ENCODE measurements around the gene STX10. TPM values are rescaled to one million over a fixed set of nuclear protein-coding genes. Genes with fewer than 3 reads are reported as not detected.
A peak's percentile ranks its signal among the peaks of the same experiment; 100 is the strongest.

Gene STX10
- total RNA-seq, 1 experiment from 2014 or later, result 56.9 TPM

DNA sequence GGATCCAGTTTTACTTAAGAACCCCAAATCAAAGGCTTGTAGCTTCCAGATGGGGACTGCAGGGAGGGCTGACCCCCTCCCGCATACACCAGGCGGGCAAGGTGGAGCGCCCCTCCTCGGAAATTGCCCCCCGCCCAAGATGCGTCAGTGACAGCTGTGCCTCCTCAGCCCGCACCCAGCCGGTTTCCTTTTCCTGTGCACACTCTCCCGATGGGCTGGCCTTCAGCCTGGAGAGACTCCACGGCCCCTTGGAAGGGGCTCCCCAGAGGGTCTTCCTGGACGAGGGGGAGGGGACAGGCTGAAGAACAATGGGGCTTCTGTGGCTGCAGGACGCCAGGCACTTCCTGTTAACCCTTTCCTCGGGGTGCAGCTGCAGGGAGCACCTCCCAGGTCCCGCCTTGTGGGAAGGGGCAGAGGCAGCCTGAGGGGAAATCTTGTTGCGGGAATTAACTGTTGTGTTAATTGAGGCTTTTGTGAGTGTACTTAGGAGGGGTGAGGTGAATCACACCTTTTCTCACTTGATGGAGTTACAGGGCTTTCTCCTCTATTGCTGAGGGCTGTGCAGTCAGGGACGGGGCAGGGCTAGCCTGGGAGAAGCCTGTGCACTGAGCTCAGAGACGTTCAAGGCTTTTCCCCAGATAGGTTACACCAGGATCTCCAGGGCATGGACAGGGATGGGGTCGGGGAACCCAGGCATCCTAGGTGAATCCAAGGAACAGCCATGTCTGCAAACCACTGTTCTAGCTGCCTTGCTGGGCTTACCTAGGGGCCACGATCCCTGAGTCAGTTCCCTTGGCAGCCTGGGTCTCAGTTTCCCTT is 14.4 kb upstream of the STX10 start (continued):
- TF ChIP-seq, protein P1, sequence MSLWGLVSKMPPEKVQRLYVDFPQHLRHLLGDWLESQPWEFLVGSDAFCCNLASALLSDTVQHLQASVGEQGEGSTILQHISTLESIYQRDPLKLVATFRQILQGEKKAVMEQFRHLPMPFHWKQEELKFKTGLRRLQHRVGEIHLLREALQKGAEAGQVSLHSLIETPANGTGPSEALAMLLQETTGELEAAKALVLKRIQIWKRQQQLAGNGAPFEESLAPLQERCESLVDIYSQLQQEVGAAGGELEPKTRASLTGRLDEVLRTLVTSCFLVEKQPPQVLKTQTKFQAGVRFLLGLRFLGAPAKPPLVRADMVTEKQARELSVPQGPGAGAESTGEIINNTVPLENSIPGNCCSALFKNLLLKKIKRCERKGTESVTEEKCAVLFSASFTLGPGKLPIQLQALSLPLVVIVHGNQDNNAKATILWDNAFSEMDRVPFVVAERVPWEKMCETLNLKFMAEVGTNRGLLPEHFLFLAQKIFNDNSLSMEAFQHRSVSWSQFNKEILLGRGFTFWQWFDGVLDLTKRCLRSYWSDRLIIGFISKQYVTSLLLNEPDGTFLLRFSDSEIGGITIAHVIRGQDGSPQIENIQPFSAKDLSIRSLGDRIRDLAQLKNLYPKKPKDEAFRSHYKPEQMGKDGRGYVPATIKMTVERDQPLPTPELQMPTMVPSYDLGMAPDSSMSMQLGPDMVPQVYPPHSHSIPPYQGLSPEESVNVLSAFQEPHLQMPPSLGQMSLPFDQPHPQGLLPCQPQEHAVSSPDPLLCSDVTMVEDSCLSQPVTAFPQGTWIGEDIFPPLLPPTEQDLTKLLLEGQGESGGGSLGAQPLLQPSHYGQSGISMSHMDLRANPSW (CRISPR knock-in tag; conservative IDR thresholded peaks at IDR 0.05; ENCODE audit: low read depth), result no peak
- TF ChIP-seq ZNF232 (CRISPR knock-in tag; IDR thresholded peaks at IDR 0.05) (peak; percentile 92), ZNF423 (CRISPR knock-in tag; IDR thresholded peaks at IDR 0.05) (peak; percentile 99), SP1 (CRISPR knock-in tag; conservative IDR thresholded peaks at IDR 0.05) (peak; percentile 93), TEAD4 (CRISPR knock-in tag; IDR thresholded peaks at IDR 0.05) (no peak), SMAD4 (CRISPR knock-in tag; IDR thresholded peaks at IDR 0.05) (no peak), ZBTB21 (CRISPR knock-in tag; IDR thresholded peaks at IDR 0.05; ENCODE audit: borderline replicate concordance) (no peak), PRRX2 (CRISPR knock-in tag; IDR thresholded peaks at IDR 0.05) (peak; percentile 68; the same call in 1 of the 2 replicates), ZNF138 (CRISPR knock-in tag; conservative IDR thresholded peaks at IDR 0.05) (0 out of 2 replicates have a peak, but pooled peaks have one; percentile 48), EMX1 (CRISPR knock-in tag; IDR thresholded peaks at IDR 0.05) (no peak), NFATC4 (CRISPR knock-in tag; IDR thresholded peaks at IDR 0.05) (no peak; the same call in 1 of the 2 replicates)
- TF ChIP-seq, protein P2, sequence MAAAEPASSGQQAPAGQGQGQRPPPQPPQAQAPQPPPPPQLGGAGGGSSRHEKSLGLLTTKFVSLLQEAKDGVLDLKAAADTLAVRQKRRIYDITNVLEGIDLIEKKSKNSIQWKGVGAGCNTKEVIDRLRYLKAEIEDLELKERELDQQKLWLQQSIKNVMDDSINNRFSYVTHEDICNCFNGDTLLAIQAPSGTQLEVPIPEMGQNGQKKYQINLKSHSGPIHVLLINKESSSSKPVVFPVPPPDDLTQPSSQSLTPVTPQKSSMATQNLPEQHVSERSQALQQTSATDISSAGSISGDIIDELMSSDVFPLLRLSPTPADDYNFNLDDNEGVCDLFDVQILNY (CRISPR knock-in tag; IDR thresholded peaks at IDR 0.05), result peak; percentile 76
- TF ChIP-seq, protein P3, sequence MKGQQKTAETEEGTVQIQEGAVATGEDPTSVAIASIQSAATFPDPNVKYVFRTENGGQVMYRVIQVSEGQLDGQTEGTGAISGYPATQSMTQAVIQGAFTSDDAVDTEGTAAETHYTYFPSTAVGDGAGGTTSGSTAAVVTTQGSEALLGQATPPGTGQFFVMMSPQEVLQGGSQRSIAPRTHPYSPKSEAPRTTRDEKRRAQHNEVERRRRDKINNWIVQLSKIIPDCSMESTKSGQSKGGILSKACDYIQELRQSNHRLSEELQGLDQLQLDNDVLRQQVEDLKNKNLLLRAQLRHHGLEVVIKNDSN (CRISPR knock-in tag; IDR thresholded peaks at IDR 0.05), result peak; percentile 53; the same call in 1 of the 2 replicates
- TF ChIP-seq, protein P4, sequence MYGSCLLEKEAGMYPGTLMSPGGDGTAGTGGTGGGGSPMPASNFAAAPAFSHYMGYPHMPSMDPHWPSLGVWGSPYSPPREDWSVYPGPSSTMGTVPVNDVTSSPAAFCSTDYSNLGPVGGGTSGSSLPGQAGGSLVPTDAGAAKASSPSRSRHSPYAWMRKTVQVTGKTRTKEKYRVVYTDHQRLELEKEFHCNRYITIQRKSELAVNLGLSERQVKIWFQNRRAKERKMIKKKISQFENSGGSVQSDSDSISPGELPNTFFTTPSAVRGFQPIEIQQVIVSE (CRISPR knock-in tag; IDR thresholded peaks at IDR 0.05; ENCODE audit: borderline replicate concordance), result no peak
- TF ChIP-seq, protein P5, sequence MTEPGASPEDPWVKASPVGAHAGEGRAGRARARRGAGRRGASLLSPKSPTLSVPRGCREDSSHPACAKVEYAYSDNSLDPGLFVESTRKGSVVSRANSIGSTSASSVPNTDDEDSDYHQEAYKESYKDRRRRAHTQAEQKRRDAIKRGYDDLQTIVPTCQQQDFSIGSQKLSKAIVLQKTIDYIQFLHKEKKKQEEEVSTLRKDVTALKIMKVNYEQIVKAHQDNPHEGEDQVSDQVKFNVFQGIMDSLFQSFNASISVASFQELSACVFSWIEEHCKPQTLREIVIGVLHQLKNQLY (CRISPR knock-in tag; IDR thresholded peaks at IDR 0.05), result no peak
- TF ChIP-seq, protein P6, sequence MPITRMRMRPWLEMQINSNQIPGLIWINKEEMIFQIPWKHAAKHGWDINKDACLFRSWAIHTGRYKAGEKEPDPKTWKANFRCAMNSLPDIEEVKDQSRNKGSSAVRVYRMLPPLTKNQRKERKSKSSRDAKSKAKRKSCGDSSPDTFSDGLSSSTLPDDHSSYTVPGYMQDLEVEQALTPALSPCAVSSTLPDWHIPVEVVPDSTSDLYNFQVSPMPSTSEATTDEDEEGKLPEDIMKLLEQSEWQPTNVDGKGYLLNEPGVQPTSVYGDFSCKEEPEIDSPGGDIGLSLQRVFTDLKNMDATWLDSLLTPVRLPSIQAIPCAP (CRISPR knock-in tag; IDR thresholded peaks at IDR 0.05), result no peak
- TF ChIP-seq, protein P7, sequence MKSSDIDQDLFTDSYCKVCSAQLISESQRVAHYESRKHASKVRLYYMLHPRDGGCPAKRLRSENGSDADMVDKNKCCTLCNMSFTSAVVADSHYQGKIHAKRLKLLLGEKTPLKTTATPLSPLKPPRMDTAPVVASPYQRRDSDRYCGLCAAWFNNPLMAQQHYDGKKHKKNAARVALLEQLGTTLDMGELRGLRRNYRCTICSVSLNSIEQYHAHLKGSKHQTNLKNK (CRISPR knock-in tag; IDR thresholded peaks at IDR 0.05), result no peak; the same call in 1 of the 2 replicates
- TF ChIP-seq, protein P8, sequence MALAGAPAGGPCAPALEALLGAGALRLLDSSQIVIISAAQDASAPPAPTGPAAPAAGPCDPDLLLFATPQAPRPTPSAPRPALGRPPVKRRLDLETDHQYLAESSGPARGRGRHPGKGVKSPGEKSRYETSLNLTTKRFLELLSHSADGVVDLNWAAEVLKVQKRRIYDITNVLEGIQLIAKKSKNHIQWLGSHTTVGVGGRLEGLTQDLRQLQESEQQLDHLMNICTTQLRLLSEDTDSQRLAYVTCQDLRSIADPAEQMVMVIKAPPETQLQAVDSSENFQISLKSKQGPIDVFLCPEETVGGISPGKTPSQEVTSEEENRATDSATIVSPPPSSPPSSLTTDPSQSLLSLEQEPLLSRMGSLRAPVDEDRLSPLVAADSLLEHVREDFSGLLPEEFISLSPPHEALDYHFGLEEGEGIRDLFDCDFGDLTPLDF (CRISPR knock-in tag; IDR thresholded peaks at IDR 0.05), result no peak
- TF ChIP-seq, protein P9, sequence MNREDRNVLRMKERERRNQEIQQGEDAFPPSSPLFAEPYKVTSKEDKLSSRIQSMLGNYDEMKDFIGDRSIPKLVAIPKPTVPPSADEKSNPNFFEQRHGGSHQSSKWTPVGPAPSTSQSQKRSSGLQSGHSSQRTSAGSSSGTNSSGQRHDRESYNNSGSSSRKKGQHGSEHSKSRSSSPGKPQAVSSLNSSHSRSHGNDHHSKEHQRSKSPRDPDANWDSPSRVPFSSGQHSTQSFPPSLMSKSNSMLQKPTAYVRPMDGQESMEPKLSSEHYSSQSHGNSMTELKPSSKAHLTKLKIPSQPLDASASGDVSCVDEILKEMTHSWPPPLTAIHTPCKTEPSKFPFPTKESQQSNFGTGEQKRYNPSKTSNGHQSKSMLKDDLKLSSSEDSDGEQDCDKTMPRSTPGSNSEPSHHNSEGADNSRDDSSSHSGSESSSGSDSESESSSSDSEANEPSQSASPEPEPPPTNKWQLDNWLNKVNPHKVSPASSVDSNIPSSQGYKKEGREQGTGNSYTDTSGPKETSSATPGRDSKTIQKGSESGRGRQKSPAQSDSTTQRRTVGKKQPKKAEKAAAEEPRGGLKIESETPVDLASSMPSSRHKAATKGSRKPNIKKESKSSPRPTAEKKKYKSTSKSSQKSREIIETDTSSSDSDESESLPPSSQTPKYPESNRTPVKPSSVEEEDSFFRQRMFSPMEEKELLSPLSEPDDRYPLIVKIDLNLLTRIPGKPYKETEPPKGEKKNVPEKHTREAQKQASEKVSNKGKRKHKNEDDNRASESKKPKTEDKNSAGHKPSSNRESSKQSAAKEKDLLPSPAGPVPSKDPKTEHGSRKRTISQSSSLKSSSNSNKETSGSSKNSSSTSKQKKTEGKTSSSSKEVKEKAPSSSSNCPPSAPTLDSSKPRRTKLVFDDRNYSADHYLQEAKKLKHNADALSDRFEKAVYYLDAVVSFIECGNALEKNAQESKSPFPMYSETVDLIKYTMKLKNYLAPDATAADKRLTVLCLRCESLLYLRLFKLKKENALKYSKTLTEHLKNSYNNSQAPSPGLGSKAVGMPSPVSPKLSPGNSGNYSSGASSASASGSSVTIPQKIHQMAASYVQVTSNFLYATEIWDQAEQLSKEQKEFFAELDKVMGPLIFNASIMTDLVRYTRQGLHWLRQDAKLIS (CRISPR knock-in tag; IDR thresholded peaks at IDR 0.05; ENCODE audit: borderline replicate concordance), result peak; percentile 62; the same call in 1 of the 2 replicates
- TF ChIP-seq, protein P10, sequence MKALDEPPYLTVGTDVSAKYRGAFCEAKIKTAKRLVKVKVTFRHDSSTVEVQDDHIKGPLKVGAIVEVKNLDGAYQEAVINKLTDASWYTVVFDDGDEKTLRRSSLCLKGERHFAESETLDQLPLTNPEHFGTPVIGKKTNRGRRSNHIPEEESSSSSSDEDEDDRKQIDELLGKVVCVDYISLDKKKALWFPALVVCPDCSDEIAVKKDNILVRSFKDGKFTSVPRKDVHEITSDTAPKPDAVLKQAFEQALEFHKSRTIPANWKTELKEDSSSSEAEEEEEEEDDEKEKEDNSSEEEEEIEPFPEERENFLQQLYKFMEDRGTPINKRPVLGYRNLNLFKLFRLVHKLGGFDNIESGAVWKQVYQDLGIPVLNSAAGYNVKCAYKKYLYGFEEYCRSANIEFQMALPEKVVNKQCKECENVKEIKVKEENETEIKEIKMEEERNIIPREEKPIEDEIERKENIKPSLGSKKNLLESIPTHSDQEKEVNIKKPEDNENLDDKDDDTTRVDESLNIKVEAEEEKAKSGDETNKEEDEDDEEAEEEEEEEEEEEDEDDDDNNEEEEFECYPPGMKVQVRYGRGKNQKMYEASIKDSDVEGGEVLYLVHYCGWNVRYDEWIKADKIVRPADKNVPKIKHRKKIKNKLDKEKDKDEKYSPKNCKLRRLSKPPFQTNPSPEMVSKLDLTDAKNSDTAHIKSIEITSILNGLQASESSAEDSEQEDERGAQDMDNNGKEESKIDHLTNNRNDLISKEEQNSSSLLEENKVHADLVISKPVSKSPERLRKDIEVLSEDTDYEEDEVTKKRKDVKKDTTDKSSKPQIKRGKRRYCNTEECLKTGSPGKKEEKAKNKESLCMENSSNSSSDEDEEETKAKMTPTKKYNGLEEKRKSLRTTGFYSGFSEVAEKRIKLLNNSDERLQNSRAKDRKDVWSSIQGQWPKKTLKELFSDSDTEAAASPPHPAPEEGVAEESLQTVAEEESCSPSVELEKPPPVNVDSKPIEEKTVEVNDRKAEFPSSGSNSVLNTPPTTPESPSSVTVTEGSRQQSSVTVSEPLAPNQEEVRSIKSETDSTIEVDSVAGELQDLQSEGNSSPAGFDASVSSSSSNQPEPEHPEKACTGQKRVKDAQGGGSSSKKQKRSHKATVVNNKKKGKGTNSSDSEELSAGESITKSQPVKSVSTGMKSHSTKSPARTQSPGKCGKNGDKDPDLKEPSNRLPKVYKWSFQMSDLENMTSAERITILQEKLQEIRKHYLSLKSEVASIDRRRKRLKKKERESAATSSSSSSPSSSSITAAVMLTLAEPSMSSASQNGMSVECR (CRISPR knock-in tag; IDR thresholded peaks at IDR 0.05; ENCODE audit: borderline replicate concordance), result peak; percentile 86; the same call in 1 of the 2 replicates

Measured in WTC11 (cell line).